Activated CD4-positive, alpha-beta T cell treated with anti-CD3 and anti-CD28 coated beads, Interleukin-2, amount 10 ng/mL, durations not matched to agents 7 days and 5 days (primary cell): Measurements from ENCODE around the gene GOT1. TPM values are rescaled to one million over a fixed set of nuclear protein-coding genes. Genes with fewer than 3 reads are reported as not detected.
A peak's percentile ranks its signal among the peaks of the same experiment; 100 is the strongest.

Source experiments
- CTCF ChIA-PET: fragments of 350-600 bp; sonication (Branson Sonifier 250); formaldehyde crosslinking; loops from one replicate; lab custom pipeline; 2021; ENCODE audit warnings: antibody characterized with exemption; lab: Charles Lee
- POLR2A ChIA-PET: fragments of 350-600 bp; sonication (Branson Sonifier 250); formaldehyde crosslinking; loops from one replicate; lab custom pipeline; 2021; ENCODE audit warnings: antibody characterized with exemption; lab: Charles Lee
- DNase-seq: peaks from one replicate; pipeline ENCODE4 v3.0.0-alpha.2; 2020
- H3K27ac Mint-ChIP-seq: one replicate; pipeline ENCODE4 v1.8.0; 2021; ENCODE audit warnings: mild to moderate bottlenecking, moderate library complexity, mixed read lengths
- H3K27me3 Mint-ChIP-seq: one replicate; pipeline ENCODE4 v1.8.0; 2021; ENCODE audit warnings: mixed read lengths
- H3K36me3 Mint-ChIP-seq: one replicate; pipeline ENCODE4 v1.8.0; 2021; ENCODE audit warnings: low read depth, mixed read lengths
- H3K4me1 Mint-ChIP-seq: one replicate; pipeline ENCODE4 v1.8.0; 2021; ENCODE audit warnings: mixed read lengths
- H3K4me3 Mint-ChIP-seq: one replicate; pipeline ENCODE4 v1.8.0; 2021; ENCODE audit warnings: mild to moderate bottlenecking, moderate library complexity, mixed read lengths
- H3K9me3 Mint-ChIP-seq: one replicate; pipeline ENCODE4 v1.8.0; 2021; ENCODE audit warnings: mixed read lengths
- total RNA-seq, 2 experiments: library from RNA; stranded (reverse); gene quantifications; one replicate each; pipeline ENCODE4 v1.2.3, GENCODE V29; 2021

Gene GOT1
- total RNA-seq, 2 experiments from 2014 or later: 26.1 to 33.2 TPM

DNA sequence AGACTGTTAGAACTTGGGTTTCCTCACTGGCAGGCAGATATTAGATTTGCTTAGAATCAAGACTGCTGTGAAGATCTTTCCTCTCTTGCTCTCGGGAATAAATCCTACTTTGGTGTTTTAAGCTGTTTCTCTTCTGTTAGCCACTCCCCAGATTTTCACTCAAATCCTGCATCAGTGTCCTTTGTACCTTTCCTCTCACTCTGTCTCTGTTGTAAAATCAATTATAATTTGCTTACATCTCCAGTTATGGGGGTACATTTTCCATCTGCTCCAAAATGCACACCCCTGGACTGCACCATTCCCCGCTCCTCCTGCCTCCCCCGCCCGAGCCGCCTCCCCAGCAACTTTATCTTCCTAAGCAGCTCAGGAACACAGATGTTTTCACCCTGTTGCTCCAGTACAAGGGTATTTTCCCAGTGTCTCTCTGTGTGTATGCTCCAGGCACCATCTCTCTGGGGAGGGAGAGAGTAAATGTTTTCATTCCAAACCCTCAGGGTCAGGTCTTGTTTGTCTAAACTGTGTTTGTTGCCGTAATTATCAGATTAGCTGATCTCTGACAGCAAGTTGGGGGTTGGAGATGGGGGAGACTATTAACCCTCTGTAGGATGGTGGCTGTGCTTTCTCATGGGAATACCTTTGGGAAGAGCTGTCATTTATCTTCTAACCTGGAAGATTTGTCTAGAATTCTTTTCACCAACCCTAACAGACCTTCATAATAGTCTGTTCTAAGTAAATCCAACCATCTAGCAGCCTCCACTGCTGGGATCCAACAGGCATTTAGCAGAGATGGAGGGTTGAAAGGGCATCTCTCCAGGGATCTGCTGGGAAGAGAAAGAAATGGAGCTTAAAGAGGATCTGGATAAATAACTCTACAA is 20.4 kb upstream of the GOT1 start:
- no peak overlapping the region for H3K27ac Mint-ChIP-seq
- no peaks in the 10 kb centered on the region for H3K4me1 Mint-ChIP-seq
- POLR2A ChIA-PET: no interaction called here
- H3K27me3 Mint-ChIP-seq: peaks cover 57% of the 10 kb centered on the region
- no peak for DNase-seq
- CTCF ChIA-PET: interaction anchor here (1.5 kb wide), 1 partner anchor 14 kb away, joined by 4 read pairs; no protein-coding TSS in a partner anchor
- no peak overlapping the region for H3K4me3 Mint-ChIP-seq
- no peaks in the 10 kb centered on the region for H3K9me3 Mint-ChIP-seq
- H3K36me3 Mint-ChIP-seq: no peaks in the 10 kb centered on the region

DNA sequence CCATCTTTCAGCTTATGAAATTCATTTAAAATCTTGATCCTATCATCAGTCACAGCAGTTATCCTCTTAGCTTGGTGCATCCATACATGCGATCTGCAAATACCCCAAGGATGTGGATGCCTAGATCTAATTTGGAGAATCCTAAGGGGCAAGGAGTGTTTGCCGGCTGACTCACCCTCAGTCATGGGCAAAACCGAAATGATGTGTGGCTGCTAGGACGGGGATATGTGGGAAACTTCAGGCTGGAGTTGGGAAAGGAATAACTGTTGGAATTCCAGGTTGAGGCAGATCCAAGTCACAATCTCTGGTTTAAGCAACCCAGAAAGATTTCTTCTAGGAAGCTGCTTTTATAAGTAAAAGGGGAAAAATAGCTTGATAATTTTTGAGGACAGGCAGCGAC is 19.7 kb upstream of the GOT1 start:
- H3K27ac Mint-ChIP-seq: no peak overlapping the region
- H3K4me1 Mint-ChIP-seq: no peaks in the 10 kb centered on the region
- ChIA-PET POLR2A (no interaction called here), CTCF (interaction anchor here (1.5 kb wide), 1 partner anchor 14 kb away, joined by 4 read pairs; no protein-coding TSS in a partner anchor)
- H3K36me3 Mint-ChIP-seq: no peaks in the 10 kb centered on the region
- H3K27me3 Mint-ChIP-seq: peaks cover 51% of the 10 kb centered on the region
- H3K9me3 Mint-ChIP-seq: no peaks in the 10 kb centered on the region
- no peak for DNase-seq
- H3K4me3 Mint-ChIP-seq: no peak overlapping the region

DNA sequence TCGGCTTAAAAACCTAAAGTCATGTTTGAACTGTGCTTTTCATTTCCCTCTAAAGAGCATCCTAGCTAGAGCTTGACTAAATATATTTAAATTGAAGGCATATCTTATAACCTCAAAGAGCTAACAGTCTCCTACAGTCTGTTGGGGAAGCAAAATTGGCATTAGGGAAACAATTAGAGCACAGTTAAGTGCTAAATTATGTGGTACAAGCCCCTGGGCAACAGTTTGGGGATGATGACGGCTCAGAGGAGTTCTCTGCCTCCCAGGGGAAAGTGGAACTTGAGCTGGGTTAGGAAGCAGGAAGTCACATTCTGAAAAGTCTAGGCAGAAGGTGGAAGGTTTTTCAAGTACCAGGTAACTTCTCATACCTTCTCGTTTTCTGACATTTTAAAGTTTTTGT is 18.6 kb upstream of the GOT1 start:
- no peak overlapping the region for H3K4me3 Mint-ChIP-seq
- peaks cover 45% of the 10 kb centered on the region for H3K27me3 Mint-ChIP-seq
- no peaks in the 10 kb centered on the region for H3K4me1 Mint-ChIP-seq
- POLR2A ChIA-PET: no interaction called here
- H3K36me3 Mint-ChIP-seq: no peaks in the 10 kb centered on the region
- CTCF ChIA-PET: no interaction called here
- no peaks in the 10 kb centered on the region for H3K9me3 Mint-ChIP-seq
- DNase-seq: no peak
- H3K27ac Mint-ChIP-seq: no peak overlapping the region

DNA sequence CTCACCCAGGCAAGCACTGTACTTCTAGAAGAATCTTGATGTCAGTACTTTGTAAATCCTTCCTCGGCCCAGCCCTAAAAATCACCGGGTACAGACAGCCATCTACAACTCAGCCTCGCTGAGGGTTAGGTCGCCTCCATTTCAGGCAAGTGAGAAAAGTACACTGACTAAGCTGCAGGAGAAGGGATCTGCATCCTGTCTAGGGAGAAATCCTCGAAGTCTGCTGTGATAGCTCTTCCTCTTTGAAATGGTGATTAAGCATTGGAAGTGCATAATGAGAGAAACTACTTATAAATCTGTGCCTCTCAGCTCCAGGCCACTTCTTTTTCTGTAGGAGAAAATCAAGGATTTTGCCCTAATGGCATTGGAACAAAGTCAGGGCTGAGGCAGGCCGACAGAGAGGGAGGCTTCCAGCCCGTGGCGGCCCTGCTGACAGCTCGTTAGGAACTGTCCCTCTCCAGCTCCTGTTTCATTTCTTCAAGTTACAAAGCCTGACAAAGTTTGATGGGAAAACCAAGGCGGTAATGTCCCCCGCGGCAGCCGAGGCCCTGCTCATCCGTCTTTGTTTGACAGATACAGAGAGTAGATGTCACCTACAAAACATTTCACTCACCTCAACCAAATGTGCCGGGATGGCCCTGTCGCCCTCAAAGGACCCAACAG is 14.1 kb upstream of the GOT1 start:
- Mint-ChIP-seq H3K27ac (no peak overlapping the region), H3K27me3 (peaks cover 20% of the 10 kb centered on the region), H3K4me1 (no peaks in the 10 kb centered on the region), H3K4me3 (no peak overlapping the region), H3K9me3 (no peaks in the 10 kb centered on the region), H3K36me3 (no peaks in the 10 kb centered on the region)
- DNase-seq: no peak
- POLR2A ChIA-PET: no interaction called here
- CTCF ChIA-PET: interaction anchor here (0.6 kb wide), 1 partner anchor 14 kb away, joined by 3 read pairs; no protein-coding TSS in a partner anchor

DNA sequence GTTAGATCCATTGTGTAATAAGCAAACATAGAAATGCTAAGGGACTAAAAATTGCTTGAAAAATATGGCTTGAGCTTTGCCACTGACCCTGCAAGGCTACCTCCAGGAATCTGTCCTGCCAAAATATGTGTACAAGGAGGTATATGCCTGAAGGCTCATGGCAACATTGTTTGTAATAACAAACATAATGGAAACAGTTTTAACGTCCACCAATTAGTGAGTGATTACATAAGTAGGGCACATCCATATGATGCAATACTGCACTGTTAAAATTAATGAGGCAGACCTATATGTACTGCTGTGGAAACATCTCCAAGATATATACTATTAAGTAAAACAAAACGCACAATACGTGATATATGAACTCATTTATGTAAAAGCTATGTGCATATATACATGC is 13.1 kb upstream of the GOT1 start:
- no peak for DNase-seq
- Mint-ChIP-seq H3K9me3 (no peaks in the 10 kb centered on the region), H3K27ac (no peak overlapping the region), H3K36me3 (no peaks in the 10 kb centered on the region), H3K4me3 (no peak overlapping the region), H3K27me3 (peaks cover 10% of the 10 kb centered on the region), H3K4me1 (no peaks in the 10 kb centered on the region)
- ChIA-PET CTCF (no interaction called here), POLR2A (no interaction called here)

GRCh38 chr10:99442394-99442793 is 12.0 kb upstream of the GOT1 start:
- CTCF ChIA-PET: no interaction called here

DNA sequence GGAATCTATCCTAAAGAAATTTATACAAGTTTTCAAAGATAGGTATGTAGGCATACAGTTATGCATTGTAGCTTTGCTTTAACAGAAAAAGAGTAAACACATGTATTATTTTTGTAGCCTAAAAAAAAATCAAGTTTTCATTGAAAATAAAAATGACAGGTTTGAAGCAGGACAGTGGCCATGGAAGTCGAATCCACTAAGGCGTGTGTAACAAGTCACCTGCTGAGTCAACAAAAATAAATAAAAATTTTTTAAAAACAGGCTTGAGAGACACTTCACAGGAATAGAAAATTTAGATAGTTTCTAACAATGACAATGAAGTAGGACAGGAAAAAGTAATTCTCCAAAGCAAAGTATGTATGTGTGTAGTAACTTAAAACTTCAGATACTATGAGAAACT is 8.5 kb upstream of the GOT1 start:
- POLR2A ChIA-PET: no interaction called here

More at GRCh38 chr10:99442394-99442793, 12.0 kb upstream of the GOT1 start:
- DNase-seq: no peak
- Mint-ChIP-seq H3K9me3 (no peaks in the 10 kb centered on the region), H3K4me1 (no peaks in the 10 kb centered on the region), H3K4me3 (no peak overlapping the region), H3K36me3 (no peaks in the 10 kb centered on the region), H3K27me3 (peaks cover 9% of the 10 kb centered on the region), H3K27ac (no peak overlapping the region)
- POLR2A ChIA-PET: no interaction called here

GRCh38 chr10:99435986-99436638 is 5.7 kb upstream of the GOT1 start:
- DNase-seq: peak; percentile 10
- Mint-ChIP-seq H3K4me1 (peaks cover 23% of the 10 kb centered on the region), H3K9me3 (no peaks in the 10 kb centered on the region), H3K27me3 (no peaks in the 10 kb centered on the region), H3K4me3 (no peak overlapping the region), H3K27ac (no peak overlapping the region), H3K36me3 (peaks cover 3% of the 10 kb centered on the region)
- CTCF ChIA-PET: interaction anchor here (0.6 to 1.6 kb wide), 4 partner anchors 13 to 450 kb away, joined by 3 to 4 read pairs (median 4); no protein-coding TSS in a partner anchor
- POLR2A ChIA-PET: no interaction called here

More for the DNA sequence above, 8.5 kb upstream of the GOT1 start:
- peaks cover 3% of the 10 kb centered on the region for H3K4me1 Mint-ChIP-seq
- H3K36me3 Mint-ChIP-seq: no peaks in the 10 kb centered on the region
- no peaks in the 10 kb centered on the region for H3K27me3 Mint-ChIP-seq
- DNase-seq: no peak
- H3K9me3 Mint-ChIP-seq: no peaks in the 10 kb centered on the region
- no peak overlapping the region for H3K4me3 Mint-ChIP-seq
- no peak overlapping the region for H3K27ac Mint-ChIP-seq
- CTCF ChIA-PET: no interaction called here

- no peak for DNase-seq
- POLR2A ChIA-PET: no interaction called here
- no peaks in the 10 kb centered on the region for H3K9me3 Mint-ChIP-seq
- no peaks in the 10 kb centered on the region for H3K27me3 Mint-ChIP-seq
- H3K4me3 Mint-ChIP-seq: no peak overlapping the region
- peaks cover 37% of the 10 kb centered on the region for H3K4me1 Mint-ChIP-seq
- CTCF ChIA-PET: no interaction called here
- H3K27ac Mint-ChIP-seq: no peak overlapping the region
- H3K36me3 Mint-ChIP-seq: peaks cover 3% of the 10 kb centered on the region
Observed at GRCh38 chr10:99433378-99434020, 3.1 kb upstream of the GOT1 start.

DNA sequence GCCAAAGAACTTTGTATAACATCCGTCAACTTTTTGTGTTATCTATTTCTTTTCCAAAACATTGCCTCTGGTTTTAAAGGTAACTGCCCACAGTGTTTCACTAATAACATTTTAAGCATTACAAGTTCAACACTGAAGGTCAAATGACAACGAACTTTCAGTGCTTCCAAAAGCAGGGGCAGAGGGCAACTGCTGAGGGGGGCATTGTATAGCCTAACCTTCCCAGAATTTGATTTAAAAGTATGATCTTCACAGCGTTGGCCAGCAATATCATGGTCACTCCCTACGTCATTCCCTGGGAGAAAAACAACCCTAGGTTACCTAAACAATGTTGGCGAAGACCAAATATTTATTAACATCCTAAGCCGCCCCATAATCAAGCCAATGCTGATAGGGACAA is 2.5 kb upstream of the GOT1 start:
- POLR2A ChIA-PET: no interaction called here
- no peak overlapping the region for H3K4me3 Mint-ChIP-seq
- CTCF ChIA-PET: no interaction called here
- no peak for DNase-seq
- H3K9me3 Mint-ChIP-seq: no peaks in the 10 kb centered on the region
- H3K27ac Mint-ChIP-seq: no peak overlapping the region
- H3K4me1 Mint-ChIP-seq: peaks cover 37% of the 10 kb centered on the region
- H3K27me3 Mint-ChIP-seq: no peaks in the 10 kb centered on the region
- peaks cover 3% of the 10 kb centered on the region for H3K36me3 Mint-ChIP-seq

GRCh38 chr10:99432047-99432446 is 1.6 kb upstream of the GOT1 start:
- DNase-seq: no peak
- POLR2A ChIA-PET: no interaction called here
- Mint-ChIP-seq H3K27me3 (no peaks in the 10 kb centered on the region), H3K9me3 (no peaks in the 10 kb centered on the region), H3K4me3 (peak overlapping the region; percentile 100), H3K36me3 (peaks cover 3% of the 10 kb centered on the region), H3K27ac (peak overlapping the region; percentile 68), H3K4me1 (peaks cover 37% of the 10 kb centered on the region)
- CTCF ChIA-PET: interaction anchor here (1.2 kb wide), 1 partner anchor 614 kb away, joined by 3 read pairs; no protein-coding TSS in a partner anchor

GRCh38 chr10:99431190-99431760 is 851 bp upstream of the GOT1 start:
- H3K36me3 Mint-ChIP-seq: peaks cover 3% of the 10 kb centered on the region
- no peaks in the 10 kb centered on the region for H3K27me3 Mint-ChIP-seq
- H3K9me3 Mint-ChIP-seq: no peaks in the 10 kb centered on the region
- peak; percentile 11 for DNase-seq
- POLR2A ChIA-PET: interaction anchor here (0.6 kb wide), 1 partner anchor 271 kb away, joined by 5 read pairs; no protein-coding TSS in a partner anchor
- peak overlapping the region; percentile 97 for H3K27ac Mint-ChIP-seq
- H3K4me3 Mint-ChIP-seq: peak overlapping the region; percentile 100
- CTCF ChIA-PET: interaction anchor here (1.1 to 1.2 kb wide), 2 partner anchors 184 to 614 kb away, joined by 3 read pairs; no protein-coding TSS in a partner anchor
- peaks cover 37% of the 10 kb centered on the region for H3K4me1 Mint-ChIP-seq
